Thoracic aorta (tissue), 2 donors: ENCODE measurements around the gene ADAM8. TPM values are rescaled to one million over a fixed set of nuclear protein-coding genes. Genes with fewer than 3 reads are reported as not detected.

ENCODE experiments used
- ATAC-seq: fragments of 150-250 bp; one replicate; pipeline ENCODE4 v1.8.0; 2017; ENCODE audit warnings: low read depth; ENCODE audit not compliant: insufficient number of reproducible peaks, low FRiP score
- DNase-seq: peaks from one replicate; pipeline ENCODE4 v3.0.0-alpha.2; 2020; ENCODE audit warnings: low spot score
- H3K27ac ChIP-seq, 2 donors: fragments of 200-600 bp; sonication (generic); 1 replicate in 1 of 2; 2 replicates in 1 of 2; pipeline ENCODE4 v1.5.1; 2016; ENCODE audit warnings: mild to moderate bottlenecking in 2 of 2, moderate library complexity in 2 of 2
- H3K27me3 ChIP-seq: fragments of 200-600 bp; sonication (generic); replicated peaks from 2 replicates; pipeline ENCODE4 v1.6.0; 2016; ENCODE audit warnings: mild to moderate bottlenecking; ENCODE audit not compliant: insufficient read depth
- H3K36me3 ChIP-seq: fragments of 200-600 bp; sonication (generic); one replicate; pipeline ENCODE4 v1.5.1; 2016
- H3K4me1 ChIP-seq, 2 donors: fragments of 200-600 bp; sonication (generic); 1 replicate in 1 of 2; 2 replicates in 1 of 2; pipeline versions ENCODE4 v1.5.1 to v1.6.0; 2016; ENCODE audit warnings: low read depth in 2 of 2, mild to moderate bottlenecking in 1 of 2; ENCODE audit not compliant: control insufficient read depth in 1 of 2
- H3K4me3 ChIP-seq: fragments of 200-600 bp; sonication (generic); 2 replicates; pipeline ENCODE4 v1.5.1; 2016; ENCODE audit warnings: mild to moderate bottlenecking
- H3K9me3 ChIP-seq: fragments of 200-600 bp; sonication (generic); 2 replicates; pipeline ENCODE4 v1.5.1; 2016
- CTCF ChIP-seq: fragments of 200-600 bp; sonication (generic); IDR thresholded peaks from one replicate; pipeline ENCODE4 v1.5.1; 2019; ENCODE audit warnings: antibody characterized with exemption
- total RNA-seq, 2 donors: library from RNA; depleted of rRNA; stranded (reverse); fragments of >200 nt; gene quantifications; one replicate each; pipeline versions ENCODE4 v1.1.0 to v1.2.3, GENCODE V29; 2016

ADAM8 gene
- total RNA-seq, 2 donors from 2014 or later, result 7.2 to 14.0 TPM

GRCh38 chr10:133318494-133319127 is 41.9 kb upstream of the ADAM8 start:
- Histone ChIP-seq H3K36me3 (no peaks in the 10 kb centered on the region), H3K9me3 (no peaks in the 10 kb centered on the region), H3K4me3 (peak overlapping the region; percentile 63), H3K27me3 (no peaks in the 10 kb centered on the region), H3K4me1 (peaks cover 4 to 6% of the 10 kb centered on the region in 2 donors), H3K27ac (no peak overlapping the region)
- DNase-seq, result no peak
- ATAC-seq, result peak; percentile 36
- peak; percentile 33 for TF ChIP-seq CTCF

GRCh38 chr10:133316732-133317131 is 40.1 kb upstream of the ADAM8 start:
- no peak for TF ChIP-seq CTCF
- Histone ChIP-seq H3K27ac (no peak overlapping the region), H3K36me3 (peaks cover 11% of the 10 kb centered on the region), H3K4me3 (no peak overlapping the region), H3K4me1 (peaks cover 4 to 6% of the 10 kb centered on the region in 2 donors), H3K27me3 (no peaks in the 10 kb centered on the region), H3K9me3 (no peaks in the 10 kb centered on the region)
- DNase-seq, result no peak
- no peak for ATAC-seq

GRCh38 chr10:133316266-133316665 is 39.6 kb upstream of the ADAM8 start:
- Histone ChIP-seq H3K27me3 (no peaks in the 10 kb centered on the region), H3K9me3 (no peaks in the 10 kb centered on the region), H3K36me3 (peaks cover 16% of the 10 kb centered on the region), H3K4me3 (no peak overlapping the region), H3K27ac (no peak overlapping the region), H3K4me1 (peaks cover 4 to 6% of the 10 kb centered on the region in 2 donors)
- ATAC-seq (no peak), DNase-seq (no peak)
- TF ChIP-seq CTCF, result no peak

- no peak for TF ChIP-seq CTCF
- Histone ChIP-seq H3K36me3 (peaks cover 16% of the 10 kb centered on the region), H3K4me1 (peaks cover 4 to 6% of the 10 kb centered on the region in 2 donors), H3K9me3 (no peaks in the 10 kb centered on the region), H3K27ac (no peak overlapping the region), H3K4me3 (no peak overlapping the region), H3K27me3 (no peaks in the 10 kb centered on the region)
- DNase-seq, result no peak
- no peak for ATAC-seq
These were observed 39.2 kb upstream of the ADAM8 start for GRCh38 chr10:133315847-133316246.

- no peak for DNase-seq
- peaks cover 4 to 6% of the 10 kb centered on the region in 2 donors for H3K4me1 ChIP-seq
- no peak for ATAC-seq
- H3K36me3 ChIP-seq, result peaks cover 19% of the 10 kb centered on the region
- H3K27me3 ChIP-seq, result no peaks in the 10 kb centered on the region
- TF ChIP-seq CTCF, result no peak
- no peaks in the 10 kb centered on the region for H3K9me3 ChIP-seq
- H3K4me3 ChIP-seq, result no peak overlapping the region
- H3K27ac ChIP-seq, result no peak overlapping the region
These were observed 38.2 kb upstream of the ADAM8 start for GRCh38 chr10:133314911-133315310.
